HPDE6-E6E7 (cell line): Measurements from ENCODE around the gene ZBTB16.

Experiments used
- DNase-seq: peaks from one replicate; pipeline ENCODE4 v3.0.0; 2011; ENCODE audit warnings: missing footprints; ENCODE audit errors: extremely low spot score

ZBTB16 gene

DNA sequence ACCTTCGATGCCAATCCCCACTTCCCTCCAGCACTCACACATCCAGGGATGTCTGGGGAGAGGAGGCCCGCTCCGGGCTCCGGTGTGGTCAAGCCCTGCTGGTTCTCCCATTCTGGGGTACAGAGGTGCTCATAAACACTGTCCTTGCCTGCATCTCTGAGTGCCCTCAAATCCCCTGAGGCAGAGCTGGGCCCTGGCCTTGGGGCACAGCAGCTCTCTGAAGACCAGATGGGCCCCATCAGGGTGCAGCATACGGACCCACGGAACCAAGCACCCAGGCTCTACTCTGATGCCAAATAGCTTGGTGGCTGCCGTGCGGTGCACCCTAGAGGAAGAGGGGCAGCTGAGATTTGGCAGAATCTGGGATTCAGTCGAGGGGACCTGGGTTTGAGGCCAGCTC is 201.0 kb downstream of the ZBTB16 start:
- DNase-seq: no peak

- no peak for DNase-seq
These were observed 202.3 kb downstream of the ZBTB16 start for GRCh38 chr11:114261791-114262190.

DNA sequence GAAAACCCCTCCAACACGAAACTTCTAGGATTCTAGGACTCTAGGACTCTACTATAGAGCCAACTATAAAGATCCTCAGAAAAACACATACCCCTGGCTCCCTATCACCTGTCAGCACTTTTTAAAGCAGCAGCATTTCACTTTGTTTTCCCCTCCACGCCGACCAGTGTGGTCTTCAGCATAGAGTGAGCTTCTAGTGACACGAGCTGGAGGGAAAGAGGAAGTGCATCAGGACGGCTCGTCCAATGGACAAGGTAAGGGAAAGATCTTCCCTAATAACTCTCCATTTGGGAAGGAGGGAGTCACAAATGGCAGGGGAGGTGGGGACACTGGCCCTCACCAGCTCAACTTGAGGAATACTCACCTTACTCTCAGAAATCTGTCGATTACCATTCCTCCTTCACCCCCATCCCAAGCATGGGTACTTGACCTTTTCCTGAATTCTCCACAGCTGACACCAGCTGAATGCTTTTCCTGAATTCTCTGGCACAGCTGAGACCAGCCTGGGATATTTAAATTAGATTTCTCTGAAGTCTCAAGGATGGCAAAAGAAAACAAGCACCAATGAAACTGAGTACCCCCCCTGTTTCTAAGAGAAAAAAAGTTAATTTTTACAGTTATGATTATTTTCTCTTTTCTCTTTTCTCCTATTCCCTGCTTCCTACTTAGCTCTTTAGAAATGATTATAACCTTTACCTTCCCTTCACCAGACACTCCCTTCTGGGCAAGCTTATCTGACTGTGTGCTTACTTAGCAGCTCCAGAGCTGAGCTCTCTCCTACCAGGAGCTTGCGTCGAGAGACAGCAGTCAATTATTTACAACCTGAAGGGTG is 203.4 kb downstream of the ZBTB16 start:
- no peak for DNase-seq

- no peak for DNase-seq
These were observed 204.1 kb downstream of the ZBTB16 start for GRCh38 chr11:114263513-114264170.

DNA sequence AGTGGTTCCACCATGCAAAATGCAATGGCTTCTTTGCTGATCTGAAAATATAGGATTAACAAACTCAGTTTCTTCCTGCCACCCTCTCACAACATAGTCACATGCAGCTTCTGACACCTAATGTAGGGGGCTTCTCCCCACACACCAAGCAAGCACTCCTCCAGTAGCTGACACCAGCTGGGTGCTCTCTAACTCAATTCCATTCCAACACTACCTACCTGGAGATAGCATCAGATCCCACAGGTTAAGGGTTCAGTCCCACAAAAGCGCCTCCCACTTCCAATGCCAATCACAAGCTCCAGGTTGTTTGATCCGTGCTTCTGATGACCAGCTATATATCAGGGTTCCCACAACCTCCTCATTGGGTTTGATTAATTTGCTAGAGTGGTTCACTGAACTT is 204.9 kb downstream of the ZBTB16 start:
- no peak for DNase-seq

GRCh38 chr11:114265122-114265878 is 205.8 kb downstream of the ZBTB16 start:
- DNase-seq: no peak

DNA sequence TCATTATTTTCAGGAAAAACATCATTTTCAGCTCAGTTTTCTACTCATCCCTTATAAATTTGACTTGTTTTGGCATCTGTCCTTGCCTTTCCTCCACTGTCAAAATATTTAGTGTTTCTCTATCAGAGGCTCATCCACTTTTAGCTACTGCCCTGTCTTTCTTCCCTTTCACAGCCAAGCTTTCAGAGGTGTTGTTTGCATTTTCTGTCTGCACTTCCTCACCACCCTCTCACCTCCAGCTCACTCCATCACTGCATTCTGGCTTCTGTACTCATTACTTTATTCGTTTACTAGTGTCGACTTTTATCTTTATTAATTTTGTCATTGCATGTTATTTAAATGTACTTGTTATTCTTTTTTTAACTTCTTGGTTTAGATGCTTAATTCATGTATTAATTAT is 210.0 kb downstream of the ZBTB16 start:
- no peak for DNase-seq

DNA sequence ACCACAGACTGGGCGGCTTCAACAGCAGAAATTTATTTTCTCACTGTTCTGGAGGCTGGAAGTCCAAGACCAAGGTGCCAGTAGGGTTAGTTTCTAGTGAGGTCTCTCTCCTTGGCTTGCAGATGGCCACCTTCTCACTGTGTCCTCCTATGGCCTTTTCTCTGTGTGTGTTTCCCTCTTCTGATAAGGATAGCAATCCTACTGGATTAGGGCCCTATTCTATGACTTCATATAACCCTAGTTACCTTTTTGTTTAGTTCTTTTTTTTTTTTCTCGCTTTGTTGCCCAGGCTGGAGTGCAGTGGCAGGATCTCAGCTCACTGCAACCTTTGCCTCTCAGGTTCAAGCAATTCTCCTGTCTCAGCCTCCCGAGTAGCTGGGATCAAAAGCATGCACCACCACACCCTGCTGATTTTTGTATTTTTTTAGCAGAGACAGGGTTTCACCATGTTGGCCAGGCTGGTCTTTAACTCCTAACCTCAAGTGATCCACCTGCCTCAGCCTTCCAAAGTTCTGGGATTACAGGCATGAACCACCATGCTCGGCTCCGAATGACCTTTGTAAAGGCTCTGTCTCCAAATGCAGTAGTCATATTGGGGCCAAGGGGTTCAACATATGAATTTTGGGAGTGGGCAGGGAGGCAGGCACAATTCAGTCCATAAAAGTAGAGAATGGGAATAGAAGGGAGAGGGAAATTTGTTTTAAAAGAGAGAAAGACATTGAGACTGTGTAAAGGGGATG is 211.2 kb downstream of the ZBTB16 start:
- no peak for DNase-seq

- no peak for DNase-seq
These were observed 211.8 kb downstream of the ZBTB16 start for GRCh38 chr11:114271316-114271715.

- DNase-seq: no peak
These were observed 212.8 kb downstream of the ZBTB16 start for GRCh38 chr11:114272311-114272710.

GRCh38 chr11:114273071-114273470 is 213.6 kb downstream of the ZBTB16 start:
- no peak for DNase-seq

DNA sequence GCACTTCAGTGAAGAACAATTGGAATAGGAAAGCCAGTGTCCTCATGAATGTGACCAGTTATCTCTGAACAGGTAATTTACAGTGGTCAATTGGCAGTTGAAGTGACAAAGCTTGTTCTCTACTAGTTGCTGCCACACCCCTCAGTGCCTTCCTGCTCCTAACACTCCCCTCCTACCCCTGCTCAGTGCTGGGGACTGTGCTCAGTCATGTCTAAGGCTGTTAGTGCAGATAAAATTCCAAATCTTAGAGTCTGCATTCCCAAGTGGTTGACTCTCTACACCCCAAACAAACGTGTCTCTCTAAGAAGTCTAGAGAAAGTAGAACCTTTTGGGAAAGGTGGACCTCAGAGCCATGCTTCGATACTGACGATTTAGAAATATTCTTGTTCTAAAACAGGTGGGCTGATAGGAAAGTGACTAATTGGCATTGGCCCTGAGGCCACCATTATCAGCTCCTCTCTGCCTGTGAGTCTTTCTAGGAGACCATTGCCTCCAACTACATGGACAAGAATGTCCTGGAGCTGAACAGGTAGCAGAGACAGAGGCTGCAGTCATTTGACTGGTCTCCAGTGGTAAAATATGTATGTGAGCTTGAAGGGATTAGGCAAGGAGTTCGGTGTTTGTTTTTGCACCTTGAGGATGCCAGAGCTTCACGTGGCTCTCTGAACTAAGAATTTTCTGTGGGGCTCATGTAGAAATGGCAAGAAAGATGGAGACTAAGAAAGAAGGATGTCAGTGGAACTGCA is 214.6 kb downstream of the ZBTB16 start:
- no peak for DNase-seq

- DNase-seq: no peak
These were observed 215.1 kb downstream of the ZBTB16 start for GRCh38 chr11:114274637-114275036.

DNA sequence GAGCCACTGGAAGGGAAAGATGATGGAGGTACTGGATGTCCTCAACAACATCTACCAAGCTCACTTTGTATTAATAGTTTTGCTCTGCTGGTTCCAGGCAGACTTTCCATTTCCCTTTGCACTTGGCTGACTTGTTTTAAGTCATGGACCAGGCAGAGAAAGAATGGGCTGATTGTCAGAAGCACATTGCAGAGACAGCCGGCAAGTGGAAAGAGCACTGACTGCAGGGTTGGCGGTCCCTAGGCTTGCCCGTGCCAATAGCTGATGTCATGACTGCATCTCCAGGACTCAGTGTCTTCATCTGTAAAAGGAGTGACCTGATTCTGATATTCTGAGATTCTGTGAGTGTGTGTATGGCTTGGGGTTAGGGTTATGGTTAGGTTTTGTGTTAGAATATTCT is 215.8 kb downstream of the ZBTB16 start:
- no peak for DNase-seq

- DNase-seq: no peak
These were observed 216.6 kb downstream of the ZBTB16 start for GRCh38 chr11:114276077-114276476.

DNA sequence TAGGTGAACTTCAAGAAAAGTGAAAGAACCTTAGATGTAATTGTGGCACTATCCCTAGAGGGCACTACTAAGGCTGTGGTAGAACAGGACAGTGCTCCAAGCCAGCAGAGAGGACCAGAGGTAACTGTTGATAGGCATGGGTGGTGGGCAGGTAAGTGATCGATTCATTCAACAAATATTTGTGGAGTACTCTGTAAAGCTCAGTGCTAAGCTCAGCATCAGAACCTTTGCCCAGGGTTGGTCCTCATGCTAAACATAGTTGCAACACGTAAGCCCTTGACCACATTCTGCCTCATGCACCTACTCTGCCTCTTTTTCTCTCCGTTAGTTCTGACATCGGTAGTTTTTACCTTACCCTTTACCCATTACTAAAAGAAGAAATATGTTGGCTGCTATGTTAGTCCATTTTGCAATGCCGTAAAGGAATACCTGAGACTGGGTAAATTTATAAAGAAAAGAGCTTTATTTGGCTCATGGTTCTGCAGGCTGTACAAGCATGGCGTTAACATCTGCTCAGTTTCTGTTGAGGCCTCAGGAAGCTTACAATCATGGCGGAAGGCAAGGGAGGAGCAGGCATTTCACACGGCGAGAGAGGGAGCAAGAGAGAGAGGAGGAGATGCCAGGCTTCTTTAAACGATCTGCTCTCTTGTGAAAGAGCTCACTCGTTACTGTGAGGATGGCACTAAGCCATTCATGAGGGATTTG is 218.3 kb downstream of the ZBTB16 start:
- DNase-seq: no peak

- no peak for DNase-seq
These were observed 219.0 kb downstream of the ZBTB16 start for GRCh38 chr11:114278342-114279065.

GRCh38 chr11:114279792-114280546 is 220.5 kb downstream of the ZBTB16 start:
- DNase-seq: peak; percentile 35

DNA sequence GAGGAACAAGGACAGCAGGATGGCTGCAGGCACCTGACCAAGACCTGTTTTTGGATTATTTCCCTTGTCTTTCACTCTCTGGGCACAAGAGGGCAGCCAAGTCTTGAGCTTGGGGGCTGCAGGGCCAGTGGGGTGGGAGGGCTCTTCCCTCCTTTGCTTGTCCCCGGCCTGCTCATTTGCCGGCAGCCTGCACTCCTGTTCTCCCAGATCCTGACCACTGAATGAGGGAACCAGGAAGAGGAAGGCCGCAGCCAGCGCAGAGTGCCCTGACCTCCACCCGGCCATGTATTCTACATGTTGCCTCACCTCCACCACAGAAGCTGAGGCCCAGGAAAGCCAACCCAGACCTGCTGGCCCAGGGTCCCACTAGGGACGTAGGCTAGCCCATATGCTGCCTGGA is 221.2 kb downstream of the ZBTB16 start:
- peak; percentile 48 for DNase-seq
